Measurements from ENCODE around the gene SPANXN4.

DNA sequence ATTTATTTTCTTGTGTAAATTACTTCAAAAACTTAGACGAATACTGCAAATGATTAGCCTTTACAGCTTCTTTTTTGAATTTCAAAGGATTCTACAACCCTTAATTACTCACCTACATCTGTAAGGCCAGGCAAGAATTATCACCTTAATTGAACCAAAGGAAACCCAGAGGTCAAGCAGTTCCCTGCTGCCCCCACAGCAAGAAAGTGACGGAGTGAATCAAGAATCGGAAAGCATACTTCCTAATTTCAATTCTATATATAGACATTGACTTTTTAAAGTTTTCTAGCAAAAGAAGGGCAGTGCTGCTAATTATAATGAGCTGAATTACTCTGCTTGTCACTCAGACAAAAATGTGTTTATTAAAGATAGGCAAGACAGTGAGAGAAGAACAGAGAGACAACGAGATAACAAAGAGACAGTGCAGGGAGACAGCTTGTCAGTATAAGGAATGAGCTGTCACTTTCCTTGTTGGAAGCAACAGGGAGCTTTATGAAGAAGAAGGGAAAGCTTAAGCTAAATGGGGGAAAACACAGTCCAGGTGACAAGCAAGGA lies 47.5 kb upstream of the SPANXN4 start:
- TF ChIP-seq, protein P1, sequence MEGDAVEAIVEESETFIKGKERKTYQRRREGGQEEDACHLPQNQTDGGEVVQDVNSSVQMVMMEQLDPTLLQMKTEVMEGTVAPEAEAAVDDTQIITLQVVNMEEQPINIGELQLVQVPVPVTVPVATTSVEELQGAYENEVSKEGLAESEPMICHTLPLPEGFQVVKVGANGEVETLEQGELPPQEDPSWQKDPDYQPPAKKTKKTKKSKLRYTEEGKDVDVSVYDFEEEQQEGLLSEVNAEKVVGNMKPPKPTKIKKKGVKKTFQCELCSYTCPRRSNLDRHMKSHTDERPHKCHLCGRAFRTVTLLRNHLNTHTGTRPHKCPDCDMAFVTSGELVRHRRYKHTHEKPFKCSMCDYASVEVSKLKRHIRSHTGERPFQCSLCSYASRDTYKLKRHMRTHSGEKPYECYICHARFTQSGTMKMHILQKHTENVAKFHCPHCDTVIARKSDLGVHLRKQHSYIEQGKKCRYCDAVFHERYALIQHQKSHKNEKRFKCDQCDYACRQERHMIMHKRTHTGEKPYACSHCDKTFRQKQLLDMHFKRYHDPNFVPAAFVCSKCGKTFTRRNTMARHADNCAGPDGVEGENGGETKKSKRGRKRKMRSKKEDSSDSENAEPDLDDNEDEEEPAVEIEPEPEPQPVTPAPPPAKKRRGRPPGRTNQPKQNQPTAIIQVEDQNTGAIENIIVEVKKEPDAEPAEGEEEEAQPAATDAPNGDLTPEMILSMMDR (IDR thresholded peaks at IDR 0.05): no peak
- TF ChIP-seq POLR2AphosphoS5 (IDR thresholded peaks at IDR 0.05; ENCODE audit: insufficient read depth in 1 of 2, low read depth in 1 of 2) (no peak), POLR2A (IDR thresholded peaks at IDR 0.05) (no peak)
